SK-N-SH treated with all-trans-retinoic acid at 6 μM for 48 hours (cell line): ENCODE results near the gene WDR88.

Experiments used
- CREB5 ChIP-seq: fragments of 250-450 bp; sonication (Bioruptor Pico); IDR thresholded peaks from 2 replicates; pipeline ENCODE4 v1.5.1; 2020; ENCODE audit warnings: low read depth, mild to moderate bottlenecking, moderate library complexity
- GLIS3 ChIP-seq: fragments of 250-450 bp; sonication (Bioruptor Pico); IDR thresholded peaks from 2 replicates; pipeline ENCODE4 v1.5.0; 2020; ENCODE audit warnings: mild to moderate bottlenecking, moderate library complexity
- TCF4 ChIP-seq: fragments of 250-450 bp; sonication (Bioruptor Pico); IDR thresholded peaks from 2 replicates; pipeline ENCODE4 v1.8.0; 2021; ENCODE audit warnings: mild to moderate bottlenecking, moderate library complexity, borderline replicate concordance
- ZNF70 ChIP-seq: fragments of 450-650 bp; formaldehyde crosslinking; IDR thresholded peaks from 2 replicates; pipeline ENCODE4 v1.5.0; 2020; ENCODE audit warnings: mild to moderate bottlenecking, moderate library complexity
- TF ChIP-seq, protein P1 (sequence below): fragments of 250-450 bp; sonication (Bioruptor Pico); IDR thresholded peaks from 2 replicates; pipeline ENCODE4 v1.8.0; 2020; ENCODE audit warnings: mild to moderate bottlenecking, moderate library complexity, borderline replicate concordance
- TF ChIP-seq, protein P2 (sequence below): fragments of 250-450 bp; sonication (Bioruptor Pico); IDR thresholded peaks from 2 replicates; pipeline ENCODE4 v1.8.0; 2021; ENCODE audit warnings: low read depth, mild to moderate bottlenecking, moderate library complexity, borderline replicate concordance

DNA sequence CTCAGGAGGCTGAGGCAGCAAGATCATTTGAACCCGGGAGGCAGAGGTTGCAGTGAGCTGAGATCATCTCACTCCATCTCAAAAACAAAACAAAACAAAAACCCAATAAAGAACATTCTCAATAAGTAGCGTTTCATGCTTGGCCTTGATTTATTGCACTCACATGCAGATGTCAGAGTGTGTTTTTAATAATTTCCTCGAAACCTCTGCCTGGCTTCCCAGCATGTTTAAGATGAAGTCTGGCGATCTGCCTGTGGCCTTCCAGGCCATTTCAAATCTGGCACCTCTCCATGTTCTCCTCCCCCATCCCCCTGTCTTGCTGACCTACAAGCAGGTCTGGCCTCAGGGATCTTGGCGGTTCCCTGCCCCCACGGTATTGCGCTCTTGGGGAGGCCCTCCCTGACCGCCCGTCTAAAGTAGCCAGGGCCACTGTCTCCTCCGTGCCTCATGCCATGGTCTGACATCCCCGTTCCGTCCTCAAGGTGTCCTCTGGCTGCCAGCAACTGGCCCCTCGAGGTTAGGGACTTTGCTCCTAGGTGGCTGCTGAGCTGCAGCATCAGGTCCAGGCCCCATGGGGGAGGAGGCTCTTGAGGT, 1.6 kb downstream of the WDR88 start:
- TF ChIP-seq, protein P1, sequence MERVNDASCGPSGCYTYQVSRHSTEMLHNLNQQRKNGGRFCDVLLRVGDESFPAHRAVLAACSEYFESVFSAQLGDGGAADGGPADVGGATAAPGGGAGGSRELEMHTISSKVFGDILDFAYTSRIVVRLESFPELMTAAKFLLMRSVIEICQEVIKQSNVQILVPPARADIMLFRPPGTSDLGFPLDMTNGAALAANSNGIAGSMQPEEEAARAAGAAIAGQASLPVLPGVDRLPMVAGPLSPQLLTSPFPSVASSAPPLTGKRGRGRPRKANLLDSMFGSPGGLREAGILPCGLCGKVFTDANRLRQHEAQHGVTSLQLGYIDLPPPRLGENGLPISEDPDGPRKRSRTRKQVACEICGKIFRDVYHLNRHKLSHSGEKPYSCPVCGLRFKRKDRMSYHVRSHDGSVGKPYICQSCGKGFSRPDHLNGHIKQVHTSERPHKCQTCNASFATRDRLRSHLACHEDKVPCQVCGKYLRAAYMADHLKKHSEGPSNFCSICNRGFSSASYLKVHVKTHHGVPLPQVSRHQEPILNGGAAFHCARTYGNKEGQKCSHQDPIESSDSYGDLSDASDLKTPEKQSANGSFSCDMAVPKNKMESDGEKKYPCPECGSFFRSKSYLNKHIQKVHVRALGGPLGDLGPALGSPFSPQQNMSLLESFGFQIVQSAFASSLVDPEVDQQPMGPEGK, result no peak
- no peak for TF ChIP-seq CREB5 (CRISPR knock-in tag)
- peak; percentile 65; the same call in 1 of the 2 replicates for TF ChIP-seq ZNF70
- TF ChIP-seq GLIS3, result no peak
- peak; percentile 52; the same call in 1 of the 2 replicates for TF ChIP-seq TCF4 (CRISPR knock-in tag)
- TF ChIP-seq, protein P2, sequence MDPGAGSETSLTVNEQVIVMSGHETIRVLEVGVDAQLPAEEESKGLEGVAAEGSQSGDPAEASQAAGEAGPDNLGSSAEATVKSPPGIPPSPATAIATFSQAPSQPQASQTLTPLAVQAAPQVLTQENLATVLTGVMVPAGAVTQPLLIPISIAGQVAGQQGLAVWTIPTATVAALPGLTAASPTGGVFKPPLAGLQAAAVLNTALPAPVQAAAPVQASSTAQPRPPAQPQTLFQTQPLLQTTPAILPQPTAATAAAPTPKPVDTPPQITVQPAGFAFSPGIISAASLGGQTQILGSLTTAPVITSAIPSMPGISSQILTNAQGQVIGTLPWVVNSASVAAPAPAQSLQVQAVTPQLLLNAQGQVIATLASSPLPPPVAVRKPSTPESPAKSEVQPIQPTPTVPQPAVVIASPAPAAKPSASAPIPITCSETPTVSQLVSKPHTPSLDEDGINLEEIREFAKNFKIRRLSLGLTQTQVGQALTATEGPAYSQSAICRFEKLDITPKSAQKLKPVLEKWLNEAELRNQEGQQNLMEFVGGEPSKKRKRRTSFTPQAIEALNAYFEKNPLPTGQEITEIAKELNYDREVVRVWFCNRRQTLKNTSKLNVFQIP, result no peak
